ENCODE measurements around the gene CNTROB. TPM values are rescaled to one million over a fixed set of nuclear protein-coding genes. Genes with fewer than 3 reads are reported as not detected.

The CNTROB gene
- polyA plus RNA-seq, 10 donors, result 22.9 to 53.1 (median 31.4) TPM

DNA sequence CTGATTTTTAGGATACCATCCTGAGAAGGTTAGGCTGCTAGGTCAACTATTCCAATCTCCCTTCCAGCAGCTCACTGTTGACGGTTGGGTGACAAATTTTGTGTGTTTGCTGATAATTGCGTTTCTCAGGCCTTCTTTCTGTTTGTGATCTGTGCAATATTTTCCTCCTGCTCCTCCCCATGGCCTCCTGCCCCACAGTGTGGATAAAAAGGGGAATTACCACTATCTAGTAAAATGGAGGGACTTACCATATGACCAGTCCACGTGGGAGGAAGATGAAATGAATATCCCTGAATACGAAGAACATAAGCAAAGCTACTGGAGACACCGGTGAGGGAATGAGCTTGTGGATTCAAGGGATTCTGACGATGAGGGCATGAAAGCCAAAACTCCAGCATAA is 34.2 kb upstream of the CNTROB start:
- DNase-seq, result peak in 1 of 3 donors; percentile 72

DNA sequence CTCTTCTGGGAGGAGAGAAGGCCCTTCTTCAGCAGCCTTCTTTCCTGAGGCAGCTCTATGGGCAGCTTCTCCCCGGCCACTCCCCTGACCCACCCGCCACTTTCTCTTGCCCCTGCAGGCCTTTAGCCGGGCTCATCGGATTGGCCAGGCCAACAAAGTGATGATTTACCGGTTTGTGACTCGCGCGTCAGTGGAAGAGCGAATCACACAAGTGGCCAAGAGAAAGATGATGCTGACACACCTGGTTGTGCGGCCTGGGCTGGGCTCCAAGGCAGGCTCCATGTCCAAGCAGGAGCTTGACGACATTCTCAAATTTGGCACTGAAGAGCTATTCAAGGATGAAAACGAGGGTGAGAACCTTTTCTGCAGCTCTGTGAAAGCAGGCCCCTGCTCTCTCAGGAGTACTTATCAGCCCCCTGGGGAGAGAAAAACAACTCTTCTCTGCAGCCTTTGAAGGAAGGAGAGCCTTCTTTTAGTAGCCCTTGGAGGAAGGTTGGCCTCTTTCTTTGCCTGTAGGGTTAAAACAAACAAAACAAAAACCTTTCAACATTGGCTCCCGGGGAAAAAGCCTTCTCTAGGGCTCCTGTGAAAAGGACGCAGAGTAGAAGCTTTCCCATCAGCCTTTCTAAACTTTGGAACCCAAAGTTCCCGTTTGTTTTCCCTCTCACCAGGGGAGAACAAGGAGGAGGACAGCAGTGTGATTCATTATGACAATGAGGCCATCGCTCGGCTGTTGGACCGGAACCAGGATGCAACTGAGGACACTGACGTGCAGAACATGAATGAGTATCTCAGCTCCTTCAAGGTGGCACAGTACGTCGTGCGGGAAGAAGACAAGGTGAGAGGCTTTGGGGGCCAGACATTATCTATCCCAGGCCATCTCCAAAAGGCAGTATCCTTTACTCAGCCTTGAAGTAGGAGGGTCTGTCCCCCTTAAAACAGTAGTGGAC is 28.6 kb upstream of the CNTROB start:
- no peak for DNase-seq

- DNase-seq, result no peak
These were observed 22.9 kb upstream of the CNTROB start for GRCh38 chr17:7909089-7909488.

DNA sequence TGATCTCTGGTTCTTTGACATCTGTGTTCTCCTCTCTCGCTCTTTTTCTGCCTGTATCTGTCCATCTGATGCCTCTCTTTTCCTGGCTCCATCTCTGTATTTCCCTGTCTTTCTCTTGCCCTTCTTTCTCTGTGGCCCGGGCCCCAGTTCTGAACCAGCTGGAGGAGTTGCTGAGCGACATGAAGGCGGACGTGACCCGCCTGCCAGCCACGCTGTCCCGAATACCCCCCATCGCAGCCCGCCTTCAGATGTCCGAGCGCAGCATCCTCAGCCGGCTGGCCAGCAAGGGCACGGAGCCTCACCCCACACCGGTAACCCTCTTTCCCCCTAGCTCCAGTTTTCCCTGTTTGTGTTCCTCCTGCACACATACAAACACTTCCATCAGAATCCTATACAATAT is 21.7 kb upstream of the CNTROB start:
- DNase-seq, result no peak

- DNase-seq, result no peak
These were observed 21.3 kb upstream of the CNTROB start for GRCh38 chr17:7910711-7911110.

DNA sequence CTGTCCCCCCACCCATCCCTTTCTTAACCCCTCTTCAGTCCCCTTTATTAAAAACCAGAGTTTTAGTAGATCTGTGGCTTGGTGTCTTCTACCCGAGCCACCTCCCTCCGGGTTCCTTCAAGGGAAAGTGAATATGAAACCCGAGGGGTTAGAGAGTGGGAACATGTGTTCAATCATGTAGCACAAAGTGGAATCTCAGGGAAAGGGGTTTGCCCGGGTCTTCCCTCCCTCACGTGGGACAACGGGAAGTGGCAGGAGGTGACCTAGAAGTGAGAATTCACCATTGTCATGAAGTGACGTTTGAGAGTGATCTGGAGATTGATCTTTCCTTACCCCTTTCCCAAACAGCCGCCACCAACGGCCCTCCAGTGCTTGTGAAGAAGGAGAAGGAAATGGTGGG is 20.9 kb upstream of the CNTROB start:
- no peak for DNase-seq

DNA sequence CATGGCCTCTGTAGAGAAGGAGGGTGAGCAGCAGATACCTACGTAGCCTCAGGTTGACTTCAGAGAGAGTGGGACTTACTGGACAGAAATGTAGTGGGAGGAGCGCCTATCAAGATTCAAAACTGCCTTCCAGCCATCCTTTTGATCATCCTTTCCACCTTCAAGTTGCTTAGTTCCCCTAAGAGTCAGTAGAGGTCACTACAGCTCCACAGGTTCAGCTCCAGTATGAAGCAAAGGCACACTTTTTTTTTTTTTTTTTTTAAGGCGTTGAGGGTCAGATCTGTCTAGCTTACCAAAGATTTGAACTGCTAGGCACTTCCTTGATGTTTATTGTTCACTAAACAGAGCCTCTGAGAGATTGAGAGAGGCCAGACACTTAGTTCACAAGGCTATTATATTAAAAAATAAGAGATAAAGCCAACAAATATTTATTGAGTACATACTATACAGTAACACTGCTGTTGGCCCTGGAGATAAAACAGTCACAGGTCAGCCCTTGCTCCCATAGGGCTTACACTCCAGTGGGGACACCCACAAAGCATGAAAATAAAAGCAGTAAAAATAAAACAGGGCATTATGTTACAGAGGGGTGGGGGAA is 19.0 kb upstream of the CNTROB start:
- DNase-seq, result peak; percentile 65 to 80 (median 68)

GRCh38 chr17:7915179-7915610 is 16.8 kb upstream of the CNTROB start:
- peak in 1 of 3 donors; percentile 46 for DNase-seq

DNA sequence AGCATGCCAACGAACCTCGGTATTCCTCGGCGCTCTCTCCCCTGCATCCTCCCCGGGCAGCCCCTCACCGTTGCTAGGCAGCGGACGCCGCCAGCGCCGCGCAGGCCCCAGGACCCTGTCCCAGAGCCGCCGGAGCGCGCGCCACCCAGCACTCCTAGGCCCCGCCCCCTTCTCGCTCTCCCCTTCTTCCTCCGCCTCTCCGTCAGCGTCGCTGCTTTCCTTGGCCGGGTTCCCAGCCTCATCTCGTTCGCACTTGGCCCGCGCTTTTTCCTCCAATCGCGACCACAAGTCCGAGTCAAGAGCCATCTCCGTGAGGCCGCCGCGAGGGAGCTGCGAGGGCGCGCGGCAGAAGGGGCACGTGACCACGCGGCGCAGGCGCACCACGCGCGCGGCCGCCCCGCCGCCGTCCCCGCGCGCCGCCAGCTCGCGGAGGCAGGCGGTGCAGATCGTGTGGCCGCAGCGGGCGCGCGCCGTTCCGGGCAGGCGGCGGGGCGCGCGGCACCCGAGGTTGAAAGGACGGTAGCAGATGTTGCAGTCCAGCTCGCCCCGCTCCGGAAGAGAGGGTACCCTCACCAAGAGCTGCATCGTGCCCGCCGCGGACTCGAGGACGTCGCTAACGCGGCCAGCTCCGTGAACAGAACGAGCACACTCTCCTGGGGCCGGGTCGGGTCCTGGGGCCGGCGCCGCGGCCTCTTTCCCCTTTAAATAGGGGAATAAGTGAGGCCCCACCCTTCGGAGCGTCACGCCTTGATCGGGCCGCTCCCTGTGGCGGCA is 16.2 kb upstream of the CNTROB start, which contains the start of gene RNF227:
TSS of gene RNF227 (minus strand) at position 679 of the 774 bp plus-strand sequence. CDS start at position 585, 94 bp downstream.
- peak; percentile 97 to 99 (median 97) for DNase-seq

DNA sequence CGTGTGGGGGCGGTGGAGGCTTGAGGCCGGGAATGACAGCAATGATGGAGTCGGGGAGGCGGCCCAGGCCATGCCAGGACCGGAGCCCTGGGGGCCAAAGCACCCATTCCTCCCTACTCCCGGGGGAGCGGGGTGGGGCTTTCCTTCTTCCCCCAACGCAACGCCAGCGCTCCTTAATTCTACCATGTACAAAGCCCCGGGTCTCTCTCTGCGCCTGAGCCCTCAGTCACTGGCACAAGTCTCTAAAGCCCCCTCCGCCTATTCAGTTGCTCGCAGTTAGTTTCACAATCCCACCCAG is 15.7 kb upstream of the CNTROB start:
- DNase-seq, result no peak

- DNase-seq, result peak in 1 of 3 donors; percentile 42
These were observed 15.2 kb upstream of the CNTROB start for GRCh38 chr17:7916808-7917207.

DNA sequence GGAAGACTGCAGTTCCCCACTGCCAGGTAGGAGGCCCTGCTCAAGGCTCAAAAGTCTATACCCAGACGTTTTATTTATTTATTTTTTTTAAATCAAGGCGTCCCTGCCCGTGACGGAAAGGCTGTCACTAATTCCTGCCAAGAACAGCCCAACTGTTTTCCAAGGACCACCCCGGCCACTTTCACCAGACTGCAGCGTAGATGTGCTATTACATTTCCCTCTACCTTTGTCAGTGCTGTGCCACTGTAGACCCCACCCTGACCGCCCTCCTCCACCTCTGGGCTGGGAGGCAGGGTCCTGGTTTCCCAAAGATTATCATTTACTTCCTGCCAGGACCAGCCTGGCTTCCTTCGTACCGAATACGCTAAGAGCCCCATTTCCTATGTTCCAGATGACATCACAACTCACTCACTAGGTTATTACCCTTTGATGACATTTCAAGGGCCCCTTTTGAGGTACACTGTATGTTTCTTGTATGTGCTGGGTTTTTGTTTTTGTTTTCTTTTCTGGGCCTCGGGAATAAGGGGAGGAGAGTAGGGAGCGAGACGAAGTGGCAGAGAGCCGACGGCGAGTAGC is 9.6 kb upstream of the CNTROB start:
- no peak for DNase-seq

DNA sequence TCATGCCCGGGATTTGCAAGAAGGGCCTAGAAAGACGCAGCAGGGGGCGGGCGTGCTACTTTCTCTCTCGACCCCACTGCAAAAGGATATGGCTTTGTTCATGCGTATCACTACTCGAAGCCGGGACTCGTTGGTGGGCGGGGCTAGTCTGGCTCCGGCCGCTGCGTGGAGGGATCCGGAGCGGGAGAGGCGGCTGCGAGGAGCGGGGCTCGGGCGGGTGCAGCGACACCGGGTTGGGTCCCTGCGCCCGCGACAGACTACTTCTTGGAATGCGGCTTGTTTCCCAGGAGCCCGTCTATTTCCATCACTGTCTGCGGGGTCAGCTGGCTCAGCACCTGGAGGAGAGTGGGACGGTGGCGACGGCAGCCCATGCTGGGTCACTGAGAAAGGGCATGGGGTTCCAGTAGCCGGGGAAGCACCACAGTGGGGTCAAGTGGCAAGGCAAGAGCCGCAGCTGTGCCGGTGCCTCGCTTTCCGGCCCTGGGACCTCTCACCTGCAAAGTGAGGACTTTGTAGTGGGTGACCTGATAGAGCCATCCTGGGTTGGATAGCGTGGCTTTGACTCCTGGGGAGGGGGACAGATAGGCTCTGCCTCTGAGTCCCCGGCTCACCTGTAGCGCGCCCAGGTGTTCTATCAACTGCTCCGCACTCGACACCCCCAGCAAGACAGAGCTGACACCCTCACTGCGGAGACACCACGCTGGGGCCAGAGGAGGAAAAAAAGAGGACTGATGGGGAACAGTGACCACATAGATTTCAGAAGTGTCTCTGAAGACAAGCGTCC is 9.0 kb upstream of the CNTROB start:
- DNase-seq, result peak; percentile 84 to 96 (median 89)

DNA sequence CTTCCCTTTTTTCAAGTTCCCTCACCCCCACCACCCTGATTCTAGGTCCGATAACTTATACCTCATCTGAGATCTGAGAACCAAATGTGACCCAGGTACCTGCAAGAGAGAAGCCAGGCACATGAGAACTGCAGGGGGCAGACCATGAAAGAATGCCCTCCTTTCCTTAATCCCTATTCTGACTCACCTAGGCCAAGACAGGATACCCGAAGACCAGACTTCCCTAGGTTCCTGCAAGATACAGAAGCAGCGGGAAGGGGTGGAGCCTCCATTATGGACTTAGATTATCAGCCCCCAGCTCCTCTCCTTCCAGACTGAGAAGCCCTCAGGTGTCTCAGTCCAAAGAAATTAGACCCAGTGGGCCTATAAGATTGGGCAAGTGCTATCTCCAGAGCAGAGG is 4.4 kb upstream of the CNTROB start:
- no peak for DNase-seq

DNA sequence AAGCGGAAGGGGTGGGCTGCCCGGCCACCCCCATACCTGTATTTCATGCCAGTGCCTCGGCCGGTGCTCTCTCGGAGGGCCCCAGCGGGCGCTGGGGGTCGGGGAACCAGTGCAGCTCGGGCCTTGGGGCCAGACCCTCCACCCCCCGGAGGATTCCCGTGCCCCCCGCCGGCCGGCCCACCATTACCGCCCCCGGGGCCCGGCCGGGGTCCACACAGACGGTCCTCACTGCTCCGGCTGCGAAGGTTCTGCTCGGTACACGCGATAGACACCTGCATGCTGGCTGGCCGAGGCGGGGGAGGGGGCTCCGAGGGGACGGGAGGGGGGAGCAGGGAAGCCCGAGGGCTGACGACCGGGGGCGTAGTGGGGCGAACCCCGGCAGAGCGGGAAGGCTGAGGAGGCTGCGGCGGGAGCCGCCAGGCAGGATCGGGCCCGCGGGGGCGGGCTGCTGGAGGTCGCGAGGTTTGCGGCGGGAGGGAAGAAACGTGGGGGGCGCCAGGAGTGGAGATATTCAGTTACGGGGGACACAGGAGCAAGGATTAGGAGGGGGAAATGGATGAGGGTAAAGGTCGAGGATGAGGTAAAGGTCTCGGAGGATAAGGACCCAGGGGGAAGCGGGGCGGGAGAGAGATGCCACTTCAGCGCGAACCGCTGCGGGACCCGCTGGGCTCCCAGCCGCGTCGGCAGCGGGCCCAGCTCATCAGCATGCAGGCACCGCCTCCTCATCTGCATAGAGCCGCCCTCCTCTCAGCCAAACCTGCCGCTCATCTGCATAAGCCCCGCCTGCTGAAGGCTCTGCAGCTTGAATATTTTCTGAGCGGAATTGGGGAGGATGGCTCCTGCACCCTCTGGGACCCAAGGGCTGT is 2.6 kb upstream of the CNTROB start, which contains the start of gene KCNAB3:
TSS of gene KCNAB3 (minus strand) at position 699 of the 866 bp plus-strand sequence. CDS start at position 278, 421 bp downstream.
- peak in 2 of 3 donors; percentile 82 to 92 for DNase-seq

GRCh38 chr17:7930841-7931631 is 970 bp upstream of the CNTROB start:
- DNase-seq, result no peak

DNA sequence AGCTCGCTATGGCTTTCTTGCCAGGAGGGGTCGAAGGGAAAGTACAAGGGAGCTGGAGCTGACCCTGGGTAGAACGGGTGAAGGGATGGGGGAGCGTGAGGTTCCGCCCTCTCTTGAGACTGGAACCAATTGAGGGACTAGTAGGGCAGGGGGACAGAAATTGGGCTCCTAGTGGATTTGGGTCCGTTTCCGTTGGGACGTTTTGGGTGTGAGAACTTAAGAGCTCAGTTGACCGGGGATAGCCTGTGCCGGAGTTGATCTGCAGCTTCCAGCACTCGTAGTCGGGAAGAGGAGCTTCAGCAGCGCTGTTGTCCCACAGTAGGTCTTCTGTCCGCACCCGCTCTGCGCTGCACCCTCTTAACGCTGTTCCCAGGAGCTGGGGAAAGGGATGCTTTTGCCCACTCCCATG is 481 bp downstream of the CNTROB start:
- DNase-seq, result peak in 1 of 3 donors; percentile 56

DNA sequence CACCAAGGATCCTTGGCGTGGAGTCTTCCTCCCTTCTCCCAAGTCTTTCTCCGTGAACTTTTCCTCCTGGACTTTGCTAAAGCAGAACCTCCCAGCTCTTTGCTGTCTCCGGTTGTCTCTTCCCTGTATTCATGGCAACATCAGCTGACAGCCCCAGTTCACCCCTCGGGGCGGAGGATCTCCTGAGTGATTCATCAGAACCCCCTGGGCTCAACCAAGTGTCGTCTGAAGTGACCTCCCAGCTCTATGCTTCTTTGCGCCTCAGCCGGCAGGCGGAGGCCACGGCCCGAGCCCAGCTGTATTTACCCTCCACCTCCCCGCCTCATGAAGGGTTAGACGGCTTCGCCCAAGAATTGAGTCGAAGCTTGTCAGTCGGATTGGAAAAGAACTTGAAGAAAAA is 943 bp downstream of the CNTROB start:
- peak in 1 of 3 donors; percentile 18 for DNase-seq

GRCh38 chr17:7935859-7936258 is 3.9 kb downstream of the CNTROB start:
- DNase-seq, result no peak
